ENCODE measurements around the gene IL17B.

The IL17B gene

GRCh38 chr5:149415066-149415967 is 36.2 kb upstream of the IL17B start:
- in situ Hi-C loops (cut with MboI; ENCODE audit: low sequenced_read_pairs): no loop called here

GRCh38 chr5:149414405-149415065 is 35.4 kb upstream of the IL17B start:
- in situ Hi-C loops (cut with MboI; ENCODE audit: low sequenced_read_pairs): no loop called here

- in situ Hi-C loops (cut with MboI; ENCODE audit: low sequenced_read_pairs): no loop called here
Measured at GRCh38 chr5:149413477-149414210, 34.6 kb upstream of the IL17B start.

- in situ Hi-C loops (cut with MboI; ENCODE audit: low sequenced_read_pairs): no loop called here
Measured at GRCh38 chr5:149412783-149413476, 33.8 kb upstream of the IL17B start.

- in situ Hi-C loops (cut with MboI; ENCODE audit: low sequenced_read_pairs): no loop called here
Measured at GRCh38 chr5:149411738-149412519, 32.8 kb upstream of the IL17B start.

- in situ Hi-C loops (cut with MboI; ENCODE audit: low sequenced_read_pairs): no loop called here
Measured at GRCh38 chr5:149410721-149411432, 31.8 kb upstream of the IL17B start.

GRCh38 chr5:149410071-149410470 is 31.0 kb upstream of the IL17B start:
- in situ Hi-C loops (cut with MboI; ENCODE audit: low sequenced_read_pairs): no loop called here

- in situ Hi-C loops (cut with MboI; ENCODE audit: low sequenced_read_pairs): no loop called here
Measured at GRCh38 chr5:149409268-149409948, 30.3 kb upstream of the IL17B start.

- in situ Hi-C loops (cut with MboI; ENCODE audit: low sequenced_read_pairs): no loop called here
Measured at GRCh38 chr5:149408252-149409099, 29.4 kb upstream of the IL17B start.

GRCh38 chr5:149407323-149408251 is 28.5 kb upstream of the IL17B start:
- in situ Hi-C loops (cut with MboI; ENCODE audit: low sequenced_read_pairs): no loop called here

- in situ Hi-C loops (cut with MboI; ENCODE audit: low sequenced_read_pairs): no loop called here
Measured at GRCh38 chr5:149406979-149407306, 27.9 kb upstream of the IL17B start.

GRCh38 chr5:149406203-149406978 is 27.3 kb upstream of the IL17B start:
- in situ Hi-C loops (cut with MboI; ENCODE audit: low sequenced_read_pairs): no loop called here

- in situ Hi-C loops (cut with MboI; ENCODE audit: low sequenced_read_pairs): no loop called here
Measured at GRCh38 chr5:149405550-149406202, 26.6 kb upstream of the IL17B start.

GRCh38 chr5:149404746-149405549 is 25.9 kb upstream of the IL17B start:
- in situ Hi-C loops (cut with MboI; ENCODE audit: low sequenced_read_pairs): no loop called here

Measured in HL-60/S4 treated with phorbol 12-myristate 13-acetate at 8.2 ng/mL for 4 days and 3 days (cell line).